ENCODE results near the gene DNAJB14.

DNAJB14 gene

DNA sequence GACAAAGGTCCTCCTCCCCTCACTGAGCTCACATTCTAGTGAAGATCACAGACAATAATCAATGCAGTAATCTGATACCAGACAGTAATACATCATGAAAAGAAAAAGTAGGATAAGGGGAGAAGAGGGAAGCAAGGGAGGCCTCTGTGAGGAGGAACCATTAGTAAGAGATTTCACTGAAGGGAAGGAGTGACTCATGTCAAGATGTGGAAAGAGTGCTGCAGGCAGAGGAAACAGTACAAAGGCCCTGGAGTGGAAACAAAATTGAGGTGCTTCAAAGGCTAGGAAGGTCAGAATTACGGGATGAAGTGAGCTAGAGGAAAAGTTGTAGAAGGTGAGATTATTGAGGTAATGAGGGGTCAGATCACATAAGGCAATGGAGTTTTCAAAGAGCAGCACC, 90.3 kb downstream of the DNAJB14 start (continued):
- TF ChIP-seq ZNF565 (CRISPR knock-in tag; conservative IDR thresholded peaks at IDR 0.05; ENCODE audit: low read depth) (no peak), GLIS3 (CRISPR knock-in tag; IDR thresholded peaks at IDR 0.05) (no peak), ARNTL (CRISPR knock-in tag; IDR thresholded peaks at IDR 0.05; ENCODE audit: borderline replicate concordance, low read depth) (no peak), ZNF70 (CRISPR knock-in tag; IDR thresholded peaks at IDR 0.05) (no peak)

DNA sequence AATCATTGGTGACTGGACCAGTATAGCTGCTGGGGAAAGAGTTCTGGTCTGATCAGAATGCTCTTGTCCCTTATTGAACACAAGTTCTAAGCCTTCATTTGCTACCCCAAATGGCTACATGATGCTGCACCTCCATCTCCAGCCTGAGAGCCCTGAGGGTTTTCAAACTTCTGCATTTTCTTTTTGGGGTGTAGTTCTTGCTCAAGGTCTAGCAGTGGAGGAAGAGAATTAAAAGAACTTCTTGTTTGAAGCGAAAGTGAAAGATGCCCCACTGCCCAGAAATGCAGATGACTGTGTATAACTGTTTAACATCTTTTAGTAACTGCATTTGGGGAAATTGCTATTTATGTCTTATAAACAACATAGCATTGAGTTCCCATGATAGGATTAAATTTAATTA, 90.7 kb downstream of the DNAJB14 start:
- ATAC-seq = no peak
- TF ChIP-seq, protein P1, sequence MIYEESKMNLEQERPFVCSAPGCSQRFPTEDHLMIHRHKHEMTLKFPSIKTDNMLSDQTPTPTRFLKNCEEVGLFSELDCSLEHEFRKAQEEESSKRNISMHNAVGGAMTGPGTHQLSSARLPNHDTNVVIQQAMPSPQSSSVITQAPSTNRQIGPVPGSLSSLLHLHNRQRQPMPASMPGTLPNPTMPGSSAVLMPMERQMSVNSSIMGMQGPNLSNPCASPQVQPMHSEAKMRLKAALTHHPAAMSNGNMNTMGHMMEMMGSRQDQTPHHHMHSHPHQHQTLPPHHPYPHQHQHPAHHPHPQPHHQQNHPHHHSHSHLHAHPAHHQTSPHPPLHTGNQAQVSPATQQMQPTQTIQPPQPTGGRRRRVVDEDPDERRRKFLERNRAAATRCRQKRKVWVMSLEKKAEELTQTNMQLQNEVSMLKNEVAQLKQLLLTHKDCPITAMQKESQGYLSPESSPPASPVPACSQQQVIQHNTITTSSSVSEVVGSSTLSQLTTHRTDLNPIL (CRISPR knock-in tag; IDR thresholded peaks at IDR 0.05; ENCODE audit: low read depth) = no peak
- TF ChIP-seq, protein P2, sequence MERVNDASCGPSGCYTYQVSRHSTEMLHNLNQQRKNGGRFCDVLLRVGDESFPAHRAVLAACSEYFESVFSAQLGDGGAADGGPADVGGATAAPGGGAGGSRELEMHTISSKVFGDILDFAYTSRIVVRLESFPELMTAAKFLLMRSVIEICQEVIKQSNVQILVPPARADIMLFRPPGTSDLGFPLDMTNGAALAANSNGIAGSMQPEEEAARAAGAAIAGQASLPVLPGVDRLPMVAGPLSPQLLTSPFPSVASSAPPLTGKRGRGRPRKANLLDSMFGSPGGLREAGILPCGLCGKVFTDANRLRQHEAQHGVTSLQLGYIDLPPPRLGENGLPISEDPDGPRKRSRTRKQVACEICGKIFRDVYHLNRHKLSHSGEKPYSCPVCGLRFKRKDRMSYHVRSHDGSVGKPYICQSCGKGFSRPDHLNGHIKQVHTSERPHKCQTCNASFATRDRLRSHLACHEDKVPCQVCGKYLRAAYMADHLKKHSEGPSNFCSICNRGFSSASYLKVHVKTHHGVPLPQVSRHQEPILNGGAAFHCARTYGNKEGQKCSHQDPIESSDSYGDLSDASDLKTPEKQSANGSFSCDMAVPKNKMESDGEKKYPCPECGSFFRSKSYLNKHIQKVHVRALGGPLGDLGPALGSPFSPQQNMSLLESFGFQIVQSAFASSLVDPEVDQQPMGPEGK (CRISPR knock-in tag; IDR thresholded peaks at IDR 0.05; ENCODE audit: borderline replicate concordance) = no peak
- no peak for TF ChIP-seq BACH2 (CRISPR knock-in tag; IDR thresholded peaks at IDR 0.05; ENCODE audit: borderline replicate concordance)
- TF ChIP-seq TOX (CRISPR knock-in tag; IDR thresholded peaks at IDR 0.05; ENCODE audit: borderline replicate concordance) = no peak
- no peak for TF ChIP-seq ZNF8 (CRISPR knock-in tag; IDR thresholded peaks at IDR 0.05)
- TF ChIP-seq OSR1 (CRISPR knock-in tag; IDR thresholded peaks at IDR 0.05) = no peak
- TF ChIP-seq, protein P3, sequence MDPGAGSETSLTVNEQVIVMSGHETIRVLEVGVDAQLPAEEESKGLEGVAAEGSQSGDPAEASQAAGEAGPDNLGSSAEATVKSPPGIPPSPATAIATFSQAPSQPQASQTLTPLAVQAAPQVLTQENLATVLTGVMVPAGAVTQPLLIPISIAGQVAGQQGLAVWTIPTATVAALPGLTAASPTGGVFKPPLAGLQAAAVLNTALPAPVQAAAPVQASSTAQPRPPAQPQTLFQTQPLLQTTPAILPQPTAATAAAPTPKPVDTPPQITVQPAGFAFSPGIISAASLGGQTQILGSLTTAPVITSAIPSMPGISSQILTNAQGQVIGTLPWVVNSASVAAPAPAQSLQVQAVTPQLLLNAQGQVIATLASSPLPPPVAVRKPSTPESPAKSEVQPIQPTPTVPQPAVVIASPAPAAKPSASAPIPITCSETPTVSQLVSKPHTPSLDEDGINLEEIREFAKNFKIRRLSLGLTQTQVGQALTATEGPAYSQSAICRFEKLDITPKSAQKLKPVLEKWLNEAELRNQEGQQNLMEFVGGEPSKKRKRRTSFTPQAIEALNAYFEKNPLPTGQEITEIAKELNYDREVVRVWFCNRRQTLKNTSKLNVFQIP (CRISPR knock-in tag; IDR thresholded peaks at IDR 0.05; ENCODE audit: borderline replicate concordance, low read depth) = no peak
- no peak for TF ChIP-seq ZFP30 (CRISPR knock-in tag; IDR thresholded peaks at IDR 0.05)
- no peak for TF ChIP-seq TCF4 (CRISPR knock-in tag; IDR thresholded peaks at IDR 0.05; ENCODE audit: borderline replicate concordance)
- TF ChIP-seq, protein P4, sequence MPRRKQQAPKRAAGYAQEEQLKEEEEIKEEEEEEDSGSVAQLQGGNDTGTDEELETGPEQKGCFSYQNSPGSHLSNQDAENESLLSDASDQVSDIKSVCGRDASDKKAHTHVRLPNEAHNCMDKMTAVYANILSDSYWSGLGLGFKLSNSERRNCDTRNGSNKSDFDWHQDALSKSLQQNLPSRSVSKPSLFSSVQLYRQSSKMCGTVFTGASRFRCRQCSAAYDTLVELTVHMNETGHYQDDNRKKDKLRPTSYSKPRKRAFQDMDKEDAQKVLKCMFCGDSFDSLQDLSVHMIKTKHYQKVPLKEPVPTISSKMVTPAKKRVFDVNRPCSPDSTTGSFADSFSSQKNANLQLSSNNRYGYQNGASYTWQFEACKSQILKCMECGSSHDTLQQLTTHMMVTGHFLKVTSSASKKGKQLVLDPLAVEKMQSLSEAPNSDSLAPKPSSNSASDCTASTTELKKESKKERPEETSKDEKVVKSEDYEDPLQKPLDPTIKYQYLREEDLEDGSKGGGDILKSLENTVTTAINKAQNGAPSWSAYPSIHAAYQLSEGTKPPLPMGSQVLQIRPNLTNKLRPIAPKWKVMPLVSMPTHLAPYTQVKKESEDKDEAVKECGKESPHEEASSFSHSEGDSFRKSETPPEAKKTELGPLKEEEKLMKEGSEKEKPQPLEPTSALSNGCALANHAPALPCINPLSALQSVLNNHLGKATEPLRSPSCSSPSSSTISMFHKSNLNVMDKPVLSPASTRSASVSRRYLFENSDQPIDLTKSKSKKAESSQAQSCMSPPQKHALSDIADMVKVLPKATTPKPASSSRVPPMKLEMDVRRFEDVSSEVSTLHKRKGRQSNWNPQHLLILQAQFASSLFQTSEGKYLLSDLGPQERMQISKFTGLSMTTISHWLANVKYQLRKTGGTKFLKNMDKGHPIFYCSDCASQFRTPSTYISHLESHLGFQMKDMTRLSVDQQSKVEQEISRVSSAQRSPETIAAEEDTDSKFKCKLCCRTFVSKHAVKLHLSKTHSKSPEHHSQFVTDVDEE (CRISPR knock-in tag; IDR thresholded peaks at IDR 0.05) = no peak
- TF ChIP-seq ZNF70 (CRISPR knock-in tag; IDR thresholded peaks at IDR 0.05) = no peak
- no peak for TF ChIP-seq GLIS3 (CRISPR knock-in tag; IDR thresholded peaks at IDR 0.05)
- TF ChIP-seq ZNF565 (CRISPR knock-in tag; conservative IDR thresholded peaks at IDR 0.05; ENCODE audit: low read depth) = no peak
- TF ChIP-seq ISL1 (CRISPR knock-in tag; IDR thresholded peaks at IDR 0.05) = no peak
- no peak for TF ChIP-seq ZFP3 (CRISPR knock-in tag; IDR thresholded peaks at IDR 0.05)

DNA sequence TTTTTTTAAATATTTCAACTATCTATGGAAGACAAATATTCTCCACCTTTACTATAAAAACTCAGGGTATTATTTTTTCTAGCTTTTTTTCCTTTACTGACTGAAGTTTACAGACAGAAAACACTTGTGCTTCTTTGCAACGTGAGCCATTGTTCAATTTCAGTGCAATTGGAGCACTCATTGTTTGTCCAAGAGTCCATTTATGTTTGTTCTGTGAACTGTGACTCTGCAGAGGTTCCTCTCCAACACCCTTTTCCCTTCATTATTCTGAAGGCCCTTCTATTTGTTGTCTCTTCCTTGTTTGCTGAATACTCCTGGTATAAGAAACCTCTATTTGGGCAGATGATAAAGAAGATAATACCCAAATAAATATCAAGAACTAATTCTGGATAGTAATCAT, 92.4 kb downstream of the DNAJB14 start:
- no peak for ATAC-seq
- TF ChIP-seq ZNF70 (CRISPR knock-in tag; IDR thresholded peaks at IDR 0.05) (no peak), SNAI2 (CRISPR knock-in tag; IDR thresholded peaks at IDR 0.05) (no peak), ZFP3 (CRISPR knock-in tag; IDR thresholded peaks at IDR 0.05) (no peak), BACH2 (CRISPR knock-in tag; IDR thresholded peaks at IDR 0.05; ENCODE audit: borderline replicate concordance) (no peak), ARNTL (CRISPR knock-in tag; IDR thresholded peaks at IDR 0.05; ENCODE audit: borderline replicate concordance, low read depth) (no peak), ZFP30 (CRISPR knock-in tag; IDR thresholded peaks at IDR 0.05) (no peak), ISL1 (CRISPR knock-in tag; IDR thresholded peaks at IDR 0.05) (no peak), ZC3H10 (CRISPR knock-in tag; IDR thresholded peaks at IDR 0.05) (no peak), CSDC2 (CRISPR knock-in tag; IDR thresholded peaks at IDR 0.05) (no peak), ZNF8 (CRISPR knock-in tag; IDR thresholded peaks at IDR 0.05) (no peak)
- TF ChIP-seq, protein P5, sequence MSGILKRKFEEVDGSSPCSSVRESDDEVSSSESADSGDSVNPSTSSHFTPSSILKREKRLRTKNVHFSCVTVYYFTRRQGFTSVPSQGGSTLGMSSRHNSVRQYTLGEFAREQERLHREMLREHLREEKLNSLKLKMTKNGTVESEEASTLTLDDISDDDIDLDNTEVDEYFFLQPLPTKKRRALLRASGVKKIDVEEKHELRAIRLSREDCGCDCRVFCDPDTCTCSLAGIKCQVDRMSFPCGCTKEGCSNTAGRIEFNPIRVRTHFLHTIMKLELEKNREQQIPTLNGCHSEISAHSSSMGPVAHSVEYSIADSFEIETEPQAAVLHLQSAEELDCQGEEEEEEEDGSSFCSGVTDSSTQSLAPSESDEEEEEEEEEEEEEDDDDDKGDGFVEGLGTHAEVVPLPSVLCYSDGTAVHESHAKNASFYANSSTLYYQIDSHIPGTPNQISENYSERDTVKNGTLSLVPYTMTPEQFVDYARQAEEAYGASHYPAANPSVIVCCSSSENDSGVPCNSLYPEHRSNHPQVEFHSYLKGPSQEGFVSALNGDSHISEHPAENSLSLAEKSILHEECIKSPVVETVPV (CRISPR knock-in tag; IDR thresholded peaks at IDR 0.05) = no peak
- TF ChIP-seq, protein P1 (CRISPR knock-in tag; IDR thresholded peaks at IDR 0.05; ENCODE audit: low read depth) = no peak
